KOPT-K1 (cell line): ENCODE measurements around the gene RELL2.

Experiments
- H3K27ac ChIP-seq: fragments of 200-600 bp; sonication (generic); 2 replicates; pipeline ENCODE4 v1.5.1; 2016; ENCODE audit warnings: antibody characterized with exemption, mild to moderate bottlenecking, low read depth, low read length; ENCODE audit not compliant: poor library complexity, severe bottlenecking
- H3K36me3 ChIP-seq: fragments of 200-600 bp; sonication (generic); 2 replicates; pipeline ENCODE4 v1.5.1; 2017; ENCODE audit warnings: antibody characterized with exemption, mild to moderate bottlenecking, low read length, moderate library complexity; ENCODE audit not compliant: insufficient read depth
- H3K9me3 ChIP-seq: fragments of 200-600 bp; sonication (generic); 2 replicates; pipeline ENCODE4 v1.5.1; 2017; ENCODE audit warnings: antibody characterized with exemption, low read length, mild to moderate bottlenecking; ENCODE audit not compliant: insufficient read depth, poor library complexity, severe bottlenecking

Gene RELL2

GRCh38 chr5:141672071-141672840 is 35.5 kb downstream of the RELL2 start:
- Histone ChIP-seq H3K36me3 (no peaks in the 10 kb centered on the region), H3K27ac (no peak overlapping the region), H3K9me3 (no peaks in the 10 kb centered on the region)

DNA sequence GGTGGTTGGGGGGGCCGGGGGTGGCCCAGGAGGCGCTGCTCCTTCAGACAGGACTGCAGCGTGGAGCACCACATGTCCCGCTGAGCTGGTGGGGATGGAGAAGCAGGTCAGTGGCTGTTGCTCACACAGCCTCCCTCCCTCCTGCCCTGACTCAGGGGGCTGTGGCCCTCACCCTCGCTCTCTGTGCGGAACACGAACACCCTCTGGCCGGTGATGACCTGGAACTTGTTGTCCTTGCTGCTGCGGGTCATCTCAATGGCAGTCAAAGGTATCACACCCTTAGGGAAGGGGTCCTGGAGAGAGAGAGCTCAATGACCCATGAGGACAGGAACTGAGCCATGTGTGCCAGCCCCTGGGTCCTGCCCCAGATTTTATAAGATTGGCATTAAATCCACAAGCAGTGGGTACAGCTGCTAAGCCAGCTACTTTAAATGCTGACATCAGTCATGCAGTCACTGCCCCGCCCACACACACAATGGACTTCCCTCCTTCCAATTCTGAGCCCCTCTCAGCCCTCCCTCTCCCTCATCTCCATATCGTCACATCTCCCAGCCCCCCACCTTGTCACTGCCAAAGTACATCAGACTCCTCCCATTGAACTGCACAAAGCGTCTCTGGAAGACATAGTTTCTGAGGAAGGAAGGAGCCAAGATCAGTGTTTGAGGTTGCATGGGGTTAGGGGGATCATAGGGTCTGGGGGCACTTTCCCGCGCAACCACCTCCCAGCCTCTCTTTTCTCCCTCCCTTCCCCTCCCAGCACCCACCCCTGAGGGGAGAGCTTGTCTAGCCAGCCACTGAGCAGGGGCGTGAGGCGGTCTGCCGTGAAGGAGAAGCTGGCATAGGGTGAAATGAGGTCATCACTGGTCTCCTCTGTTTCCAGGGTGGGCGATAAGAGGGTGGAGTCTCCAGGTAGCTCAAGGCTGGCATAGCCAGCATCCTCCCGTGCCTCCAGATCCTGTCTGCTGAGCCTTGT is 36.3 kb downstream of the RELL2 start:
- no peak overlapping the region for H3K27ac ChIP-seq
- H3K36me3 ChIP-seq = no peaks in the 10 kb centered on the region
- no peaks in the 10 kb centered on the region for H3K9me3 ChIP-seq

- no peaks in the 10 kb centered on the region for H3K36me3 ChIP-seq
- H3K27ac ChIP-seq = no peak overlapping the region
- no peaks in the 10 kb centered on the region for H3K9me3 ChIP-seq
Observed at GRCh38 chr5:141674747-141675146, 38.0 kb downstream of the RELL2 start.

GRCh38 chr5:141675672-141676071 is 38.9 kb downstream of the RELL2 start:
- Histone ChIP-seq H3K9me3 (no peaks in the 10 kb centered on the region), H3K27ac (no peak overlapping the region), H3K36me3 (no peaks in the 10 kb centered on the region)

GRCh38 chr5:141677415-141677814 is 40.6 kb downstream of the RELL2 start:
- no peaks in the 10 kb centered on the region for H3K36me3 ChIP-seq
- H3K27ac ChIP-seq = no peak overlapping the region
- H3K9me3 ChIP-seq = no peaks in the 10 kb centered on the region

- H3K36me3 ChIP-seq = no peaks in the 10 kb centered on the region
- H3K9me3 ChIP-seq = no peaks in the 10 kb centered on the region
- no peak overlapping the region for H3K27ac ChIP-seq
Observed at GRCh38 chr5:141680178-141680577, 43.4 kb downstream of the RELL2 start.

DNA sequence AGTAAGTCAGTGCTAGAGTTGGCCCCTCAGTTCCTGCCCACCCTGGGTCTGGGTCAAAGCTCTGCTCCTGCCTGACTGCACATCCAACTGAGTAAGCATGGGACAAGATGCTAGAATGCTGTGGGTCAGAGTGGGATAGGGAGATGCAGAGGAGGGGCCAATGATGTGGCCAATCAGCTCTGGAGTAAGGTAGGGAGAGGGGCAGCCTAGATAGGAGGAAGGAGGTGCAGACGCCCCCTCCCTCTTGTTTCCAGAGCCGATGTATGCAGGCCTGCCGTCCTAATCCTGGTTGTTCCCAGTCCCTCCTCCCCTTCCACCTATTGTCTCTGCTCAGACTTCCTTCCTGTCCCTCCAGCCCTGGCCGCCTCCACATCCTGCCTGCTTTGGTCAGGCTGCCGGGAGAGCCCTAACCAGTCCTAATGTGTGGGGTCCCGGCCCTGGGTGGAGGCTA is 44.0 kb downstream of the RELL2 start:
- H3K27ac ChIP-seq = no peak overlapping the region
- H3K9me3 ChIP-seq = no peaks in the 10 kb centered on the region
- no peaks in the 10 kb centered on the region for H3K36me3 ChIP-seq

DNA sequence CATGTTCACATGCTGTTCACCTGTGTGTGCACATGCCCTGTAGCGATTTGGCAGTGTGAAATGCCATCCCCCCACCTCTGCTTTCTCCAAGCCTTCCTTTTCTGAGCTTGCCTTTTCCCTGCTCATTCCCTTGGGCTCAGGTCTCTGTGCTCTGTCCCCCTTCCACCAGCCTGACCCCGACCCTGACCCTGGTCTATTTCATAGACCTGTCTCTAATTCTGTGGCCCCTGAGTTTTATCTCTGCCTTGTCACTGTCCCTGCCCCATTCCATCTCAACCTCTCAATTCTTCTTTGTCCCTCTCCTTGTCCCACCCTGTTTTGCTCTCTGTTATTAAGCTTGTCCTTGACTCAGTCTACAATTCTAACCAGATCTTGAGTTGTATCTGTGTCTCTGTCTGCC is 44.5 kb downstream of the RELL2 start:
- H3K36me3 ChIP-seq = no peaks in the 10 kb centered on the region
- H3K9me3 ChIP-seq = no peaks in the 10 kb centered on the region
- H3K27ac ChIP-seq = no peak overlapping the region

GRCh38 chr5:141681695-141682641 is 45.2 kb downstream of the RELL2 start, which contains the start of gene ARAP3:
TSS of gene ARAP3 (minus strand) at chr5:141682230. CDS start at chr5:141680486, 1,744 bp downstream.
- Histone ChIP-seq H3K9me3 (no peaks in the 10 kb centered on the region), H3K27ac (no peak within 1 kb of the TSS)

DNA sequence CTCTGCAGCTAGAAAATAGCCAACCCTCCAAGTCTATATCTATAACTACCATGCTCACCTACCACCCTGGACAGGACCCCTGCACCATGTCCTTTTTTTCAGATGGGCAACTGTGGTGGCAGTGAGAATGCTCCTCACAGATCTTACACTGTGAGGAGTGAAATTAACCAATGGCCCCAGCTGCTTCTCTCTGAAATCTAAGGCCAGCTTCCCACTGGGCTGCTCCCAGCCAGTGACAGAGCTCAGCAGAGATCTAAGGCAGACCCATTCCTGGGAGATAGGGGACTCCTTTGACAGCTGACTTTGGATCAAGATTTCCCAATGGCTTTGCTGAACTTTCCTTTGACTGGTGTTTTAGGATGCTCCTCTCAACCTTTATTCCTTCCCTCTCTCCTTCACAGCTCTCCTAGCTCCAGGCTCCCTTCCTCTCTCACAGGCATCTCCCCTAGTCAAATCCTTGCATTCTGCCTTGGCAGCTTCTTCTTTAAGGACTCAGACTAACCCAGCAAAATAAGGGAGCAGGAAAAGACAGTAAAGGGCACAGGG is 46.9 kb downstream of the RELL2 start:
- Histone ChIP-seq H3K36me3 (no peaks in the 10 kb centered on the region), H3K27ac (no peak overlapping the region), H3K9me3 (no peaks in the 10 kb centered on the region)

More at GRCh38 chr5:141681695-141682641, 45.2 kb downstream of the RELL2 start, which contains the start of gene ARAP3:
- H3K36me3 ChIP-seq = no peaks in the 10 kb centered on the region

DNA sequence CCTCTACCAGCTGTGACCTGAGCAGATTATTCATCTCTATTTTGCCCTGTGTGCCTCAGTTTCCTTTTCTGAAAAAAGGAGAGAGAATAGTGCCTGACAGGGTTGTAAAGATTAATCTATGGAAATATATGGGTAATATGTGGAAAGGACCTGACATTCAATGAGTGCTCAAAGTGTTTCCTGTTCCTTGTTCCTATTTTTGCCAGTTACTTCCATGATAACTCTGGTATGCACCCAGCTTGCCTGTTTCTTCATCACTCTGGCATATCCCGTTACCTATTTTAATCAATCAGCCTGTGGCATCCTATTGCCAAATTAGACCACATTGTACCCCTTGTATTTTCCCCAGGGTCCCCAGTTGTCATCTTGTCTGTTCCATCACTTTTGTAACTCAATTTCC is 48.8 kb downstream of the RELL2 start:
- Histone ChIP-seq H3K36me3 (no peaks in the 10 kb centered on the region), H3K27ac (no peak overlapping the region), H3K9me3 (no peaks in the 10 kb centered on the region)

DNA sequence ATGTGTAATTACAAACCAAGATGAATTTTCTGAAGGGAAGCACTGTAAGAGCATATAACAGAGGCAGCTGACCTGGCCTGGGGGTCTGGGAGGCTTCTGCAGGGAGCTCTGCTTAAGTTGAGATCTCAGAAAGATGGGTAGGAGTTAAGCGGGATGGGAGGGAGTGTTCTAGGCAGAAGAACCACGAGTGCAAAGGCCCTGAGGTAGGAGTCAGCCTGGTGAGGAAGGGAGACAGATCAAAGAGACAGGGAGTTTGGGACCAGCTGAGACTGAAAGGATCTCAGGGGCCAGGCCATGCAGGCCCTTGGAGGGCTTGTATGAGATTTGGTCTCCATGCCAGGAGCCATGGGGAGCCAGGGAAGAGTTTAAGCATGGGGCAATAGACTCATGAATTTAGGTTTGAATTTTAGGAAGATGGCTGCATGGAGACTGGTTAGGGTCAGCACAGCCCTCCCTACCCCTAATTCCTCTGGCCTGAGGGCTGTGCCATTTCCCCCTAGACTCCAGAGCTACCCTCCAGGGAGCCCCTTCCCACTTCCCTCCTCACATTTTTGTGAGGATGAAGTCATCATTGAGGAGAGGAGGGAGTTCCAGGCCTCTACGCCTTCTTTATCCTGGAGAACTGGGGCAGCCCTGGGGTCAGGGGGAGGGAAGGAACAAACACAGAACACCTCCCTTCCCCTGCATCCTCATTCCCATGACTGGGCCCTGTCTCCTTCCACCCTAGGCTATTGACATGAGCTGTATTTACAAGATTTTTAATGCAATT is 50.0 kb downstream of the RELL2 start:
- Histone ChIP-seq H3K36me3 (no peaks in the 10 kb centered on the region), H3K27ac (no peak overlapping the region), H3K9me3 (no peaks in the 10 kb centered on the region)
